Measurements from ENCODE around the gene SLC22A5. TPM values are rescaled to one million over a fixed set of nuclear protein-coding genes. Genes with fewer than 3 reads are reported as not detected.

The SLC22A5 gene
- total and polyA plus RNA-seq, 9 of the 15 experiments (the other 6 are each of a cell fraction or from before 2014, with no cell fraction given), result 3.0 to 16.6 (median 8.3) TPM

DNA sequence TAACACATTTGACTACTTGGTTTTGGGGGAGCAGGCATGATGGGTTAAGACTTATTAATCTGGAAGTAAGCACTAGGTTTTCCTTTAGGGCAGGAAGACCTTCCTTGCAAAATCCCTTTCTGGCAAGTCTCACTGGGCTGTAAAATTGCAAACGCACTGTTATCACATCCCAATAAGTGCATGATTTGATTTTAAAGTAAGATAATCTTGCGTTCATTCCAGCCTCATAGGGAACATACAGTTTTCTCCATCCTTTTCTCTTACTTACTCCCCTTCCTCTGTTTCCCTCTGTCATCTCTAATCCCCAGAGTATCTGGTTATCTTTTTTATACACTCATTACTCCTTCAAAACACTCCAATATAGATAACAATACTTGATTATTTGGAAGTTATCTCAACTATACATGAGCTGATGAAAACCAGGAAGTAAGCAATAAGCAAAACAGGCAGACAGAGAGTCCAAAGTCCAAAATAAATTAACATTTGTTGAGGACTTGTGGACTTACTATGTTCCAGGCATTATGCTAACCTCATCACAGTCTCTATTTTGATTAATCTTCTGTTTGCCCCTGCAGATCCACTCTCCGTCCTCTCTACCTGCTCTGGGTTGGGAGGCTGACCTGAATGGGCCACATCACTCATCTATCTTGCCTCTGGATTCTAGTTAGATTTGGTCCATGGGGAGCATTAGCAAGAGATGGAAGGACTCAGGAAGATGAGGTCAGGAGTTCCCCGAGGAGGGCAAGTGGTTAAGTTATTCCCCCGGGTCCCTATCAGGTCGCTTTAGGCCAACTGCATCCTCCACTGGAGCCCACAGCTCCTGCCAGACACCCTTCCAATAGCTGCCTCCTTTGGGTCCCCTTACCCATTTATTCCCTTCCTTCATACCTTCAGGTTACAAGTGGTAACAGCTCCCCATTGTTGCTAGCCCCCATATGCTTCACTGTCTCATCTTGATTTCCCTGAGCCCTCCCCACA is 60.2 kb downstream of the SLC22A5 start:
- in situ Hi-C loops (cut with MboI), result no loop called here
- no peaks in the 10 kb centered on the region for H3K79me2 ChIP-seq (ENCODE audit: control insufficient read depth, insufficient read depth, low read length)
- WGBS (ENCODE audit: insufficient coverage, low coverage, missing lambda C conversion rate), result 26% methylated on average over 6 of the region's 6 CpGs
- H3K9me3 ChIP-seq (replicated peaks; ENCODE audit: control insufficient read depth, insufficient read depth, low read depth, low read length), result no peaks in the 10 kb centered on the region
- H3K4me1 ChIP-seq (replicated peaks in 1 of 2; ENCODE audit: control insufficient read depth in 2 of 2, insufficient read depth in 2 of 2, low read length in 2 of 2), result peaks cover 36 to 47% of the 10 kb centered on the region in 2 experiments
- POLR2A ChIA-PET, result interaction anchor here (0.6 kb wide), 1 partner anchor 21 kb away, joined by 4 read pairs; no protein-coding TSS in a partner anchor
- no peaks in the 10 kb centered on the region for H3K36me3 ChIP-seq (ENCODE audit: control insufficient read depth, insufficient read depth, low read length)
- H3K4me3 ChIP-seq, result no peak overlapping the region
- FAIRE-seq (no peak), DNase-seq (ENCODE audit: extremely low read depth in 1 of 4, low spot score in 3 of 4) (no peak), ATAC-seq (no peak)
- H2AFZ ChIP-seq (ENCODE audit: low read depth, low read length), result no peak overlapping the region
- intact Hi-C loops (cut with micrococcal nuclease), result no loop called here
- H3K27me3 ChIP-seq (ENCODE audit: control insufficient read depth in 2 of 2, insufficient read depth in 2 of 2, low read length in 2 of 2), result no peaks in the 10 kb centered on the region
- H4K20me1 ChIP-seq (replicated peaks; ENCODE audit: control insufficient read depth, insufficient read depth, low read length), result no peaks in the 10 kb centered on the region
- H3K9me1 ChIP-seq (ENCODE audit: control insufficient read depth, insufficient read depth, low read length), result peaks cover 5% of the 10 kb centered on the region
- no peak overlapping the region for H3K9ac ChIP-seq (ENCODE audit: insufficient read depth in 1 of 2, low read depth in 2 of 2, low read length in 2 of 2)
- CTCF ChIA-PET (ENCODE audit: low intra/inter-chr PET ratio), result no interaction called here
- no peak overlapping the region for H3K4me2 ChIP-seq (ENCODE audit: insufficient read depth, low read length)
- H3K27ac ChIP-seq (ENCODE audit: extremely low read depth, low read depth, low read length), result no peak overlapping the region
- no TSS peak for BruUV-seq (replicated peaks)
- TF ChIP-seq MECOM (CRISPR knock-in tag; IDR thresholded peaks at IDR 0.05), result no peak
- TF ChIP-seq ZNF175 (CRISPR knock-in tag; IDR thresholded peaks at IDR 0.05; ENCODE audit: low read depth), result no peak
- TF ChIP-seq, protein P1, sequence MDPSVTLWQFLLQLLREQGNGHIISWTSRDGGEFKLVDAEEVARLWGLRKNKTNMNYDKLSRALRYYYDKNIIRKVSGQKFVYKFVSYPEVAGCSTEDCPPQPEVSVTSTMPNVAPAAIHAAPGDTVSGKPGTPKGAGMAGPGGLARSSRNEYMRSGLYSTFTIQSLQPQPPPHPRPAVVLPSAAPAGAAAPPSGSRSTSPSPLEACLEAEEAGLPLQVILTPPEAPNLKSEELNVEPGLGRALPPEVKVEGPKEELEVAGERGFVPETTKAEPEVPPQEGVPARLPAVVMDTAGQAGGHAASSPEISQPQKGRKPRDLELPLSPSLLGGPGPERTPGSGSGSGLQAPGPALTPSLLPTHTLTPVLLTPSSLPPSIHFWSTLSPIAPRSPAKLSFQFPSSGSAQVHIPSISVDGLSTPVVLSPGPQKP (CRISPR knock-in tag; IDR thresholded peaks at IDR 0.05), result no peak
- no peak for TF ChIP-seq CBX5 (IDR thresholded peaks at IDR 0.05; ENCODE audit: borderline replicate concordance, low read depth)
- TF ChIP-seq POLR2B (IDR thresholded peaks at IDR 0.05; ENCODE audit: low read depth, partially characterized antibody), result no peak
- TF ChIP-seq, protein P2, sequence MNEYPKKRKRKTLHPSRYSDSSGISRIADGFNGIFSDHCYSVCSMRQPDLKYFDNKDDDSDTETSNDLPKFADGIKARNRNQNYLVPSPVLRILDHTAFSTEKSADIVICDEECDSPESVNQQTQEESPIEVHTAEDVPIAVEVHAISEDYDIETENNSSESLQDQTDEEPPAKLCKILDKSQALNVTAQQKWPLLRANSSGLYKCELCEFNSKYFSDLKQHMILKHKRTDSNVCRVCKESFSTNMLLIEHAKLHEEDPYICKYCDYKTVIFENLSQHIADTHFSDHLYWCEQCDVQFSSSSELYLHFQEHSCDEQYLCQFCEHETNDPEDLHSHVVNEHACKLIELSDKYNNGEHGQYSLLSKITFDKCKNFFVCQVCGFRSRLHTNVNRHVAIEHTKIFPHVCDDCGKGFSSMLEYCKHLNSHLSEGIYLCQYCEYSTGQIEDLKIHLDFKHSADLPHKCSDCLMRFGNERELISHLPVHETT (CRISPR knock-in tag; conservative IDR thresholded peaks at IDR 0.05 in 1 of 2, IDR thresholded peaks at IDR 0.05 in 1 of 2), result no peak
- no peak for TF ChIP-seq CCNT2 (IDR thresholded peaks at IDR 0.05; ENCODE audit: borderline replicate concordance, extremely low read depth, insufficient read length, low read depth, low read length)
- TF ChIP-seq NCOR1 (IDR thresholded peaks at IDR 0.05), result peak; percentile 13; the same call in 1 of the 2 replicates
- no peak for TF ChIP-seq ZNF197 (CRISPR knock-in tag; IDR thresholded peaks at IDR 0.05; ENCODE audit: low read depth)
- TF ChIP-seq TAL1 (IDR thresholded peaks at IDR 0.05), result peak; percentile 35; the same call in 1 of the 2 replicates
- TF ChIP-seq ARID1B (IDR thresholded peaks at IDR 0.05), result peak; percentile 39
- TF ChIP-seq, protein P3, sequence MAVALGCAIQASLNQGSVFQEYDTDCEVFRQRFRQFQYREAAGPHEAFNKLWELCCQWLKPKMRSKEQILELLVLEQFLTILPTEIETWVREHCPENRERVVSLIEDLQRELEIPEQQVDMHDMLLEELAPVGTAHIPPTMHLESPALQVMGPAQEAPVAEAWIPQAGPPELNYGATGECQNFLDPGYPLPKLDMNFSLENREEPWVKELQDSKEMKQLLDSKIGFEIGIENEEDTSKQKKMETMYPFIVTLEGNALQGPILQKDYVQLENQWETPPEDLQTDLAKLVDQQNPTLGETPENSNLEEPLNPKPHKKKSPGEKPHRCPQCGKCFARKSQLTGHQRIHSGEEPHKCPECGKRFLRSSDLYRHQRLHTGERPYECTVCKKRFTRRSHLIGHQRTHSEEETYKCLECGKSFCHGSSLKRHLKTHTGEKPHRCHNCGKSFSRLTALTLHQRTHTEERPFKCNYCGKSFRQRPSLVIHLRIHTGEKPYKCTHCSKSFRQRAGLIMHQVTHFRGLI (CRISPR knock-in tag; IDR thresholded peaks at IDR 0.05), result no peak
- TF ChIP-seq, protein P4, sequence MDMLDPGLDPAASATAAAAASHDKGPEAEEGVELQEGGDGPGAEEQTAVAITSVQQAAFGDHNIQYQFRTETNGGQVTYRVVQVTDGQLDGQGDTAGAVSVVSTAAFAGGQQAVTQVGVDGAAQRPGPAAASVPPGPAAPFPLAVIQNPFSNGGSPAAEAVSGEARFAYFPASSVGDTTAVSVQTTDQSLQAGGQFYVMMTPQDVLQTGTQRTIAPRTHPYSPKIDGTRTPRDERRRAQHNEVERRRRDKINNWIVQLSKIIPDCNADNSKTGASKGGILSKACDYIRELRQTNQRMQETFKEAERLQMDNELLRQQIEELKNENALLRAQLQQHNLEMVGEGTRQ (CRISPR knock-in tag; IDR thresholded peaks at IDR 0.05), result no peak
- TF ChIP-seq CBFA2T3 (IDR thresholded peaks at IDR 0.05), result peak; percentile 57
